ENCODE measurements around the gene NEU2.
A peak's percentile ranks its signal among the peaks of the same experiment; 100 is the strongest.

NEU2 gene

DNA sequence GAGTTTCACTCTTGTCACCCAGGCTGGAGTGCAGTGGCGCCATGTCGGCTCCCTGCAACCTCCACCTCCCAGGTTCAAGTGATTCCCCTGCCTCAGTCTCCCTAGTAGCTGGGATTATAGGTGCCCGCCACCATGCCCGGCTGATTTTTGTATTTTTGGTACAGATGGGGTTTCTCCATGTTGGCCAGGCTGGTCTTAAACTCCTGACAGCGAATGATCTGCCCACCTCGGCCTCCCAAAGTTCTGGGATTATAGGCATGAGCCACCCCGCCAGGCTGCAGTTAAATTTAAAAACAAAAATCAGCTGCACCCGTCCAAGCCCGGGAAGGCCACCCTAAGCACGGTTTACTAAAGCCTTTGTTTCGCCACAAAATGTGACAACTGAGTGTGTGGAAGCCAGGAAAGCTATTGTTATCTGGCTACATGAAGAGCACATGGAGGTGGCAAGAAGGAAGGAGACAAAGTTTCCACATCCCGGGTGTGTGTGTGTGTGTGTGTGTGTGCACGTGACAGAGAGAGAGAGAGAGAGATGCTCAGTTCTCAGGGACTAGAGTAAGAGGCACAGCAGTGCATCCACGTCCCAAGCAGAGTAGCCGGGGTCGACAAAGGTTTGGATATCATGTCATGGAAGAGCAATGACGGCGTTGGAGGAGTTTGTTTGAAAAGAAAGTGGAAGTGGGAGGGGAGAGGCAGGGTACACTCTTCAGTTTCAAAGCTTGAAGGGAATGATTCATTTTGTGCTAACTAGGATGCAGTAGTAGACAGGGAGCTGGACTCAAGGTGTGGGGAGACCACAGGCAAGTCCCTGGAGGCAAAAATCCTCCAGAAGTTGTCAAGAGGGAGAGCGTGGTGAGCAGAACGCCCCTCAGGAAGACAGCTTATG is 47.7 kb downstream of the NEU2 start:
- peak in 1 of 2 experiments; percentile 53 for DNase-seq

DNA sequence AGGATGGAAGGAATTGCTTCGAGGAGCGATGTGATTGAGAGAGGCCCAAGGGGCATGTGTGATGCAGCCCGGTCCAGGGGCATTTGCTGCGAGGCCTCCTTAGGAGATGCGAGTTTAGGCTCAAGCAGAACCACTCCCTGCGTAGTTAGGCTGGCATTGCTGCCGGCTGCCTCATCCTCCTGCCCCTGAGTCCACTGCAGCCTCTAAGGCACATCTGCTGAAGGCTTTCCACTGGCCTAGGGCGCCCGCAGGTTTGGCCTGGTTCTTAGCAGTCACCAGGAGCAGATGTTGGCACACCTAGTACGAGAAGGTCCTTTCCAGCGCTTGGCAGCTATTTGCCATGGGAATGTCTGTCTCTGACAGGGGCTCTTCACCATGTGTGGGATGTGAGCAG is 48.4 kb downstream of the NEU2 start:
- peak in 1 of 2 experiments; percentile 54 for DNase-seq

DNA sequence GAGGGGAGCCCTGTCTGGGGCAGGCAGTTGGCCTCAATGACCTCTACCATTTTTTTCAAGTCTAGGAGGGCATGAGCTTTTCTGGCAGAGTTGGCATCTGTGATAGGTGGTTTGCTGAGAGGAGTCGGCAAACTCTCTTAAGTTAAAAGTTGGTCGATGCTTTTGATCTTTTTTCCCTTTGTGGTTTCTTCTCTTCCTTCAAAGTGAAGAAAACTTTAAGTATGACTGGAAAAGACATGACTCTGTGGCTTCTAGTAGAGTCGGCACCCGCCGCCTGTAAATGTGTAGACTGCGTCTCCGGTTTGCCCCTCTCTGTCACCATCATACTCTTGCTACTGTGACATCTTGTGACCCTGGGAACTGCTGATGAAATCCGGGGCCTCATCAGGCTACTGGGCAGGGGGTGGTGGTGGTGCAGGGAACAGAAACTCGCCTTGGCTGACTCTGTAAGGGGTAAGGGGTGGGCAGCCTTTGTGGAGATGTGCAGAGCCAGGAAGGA is 48.8 kb downstream of the NEU2 start:
- DNase-seq = peak; percentile 75 to 77

DNA sequence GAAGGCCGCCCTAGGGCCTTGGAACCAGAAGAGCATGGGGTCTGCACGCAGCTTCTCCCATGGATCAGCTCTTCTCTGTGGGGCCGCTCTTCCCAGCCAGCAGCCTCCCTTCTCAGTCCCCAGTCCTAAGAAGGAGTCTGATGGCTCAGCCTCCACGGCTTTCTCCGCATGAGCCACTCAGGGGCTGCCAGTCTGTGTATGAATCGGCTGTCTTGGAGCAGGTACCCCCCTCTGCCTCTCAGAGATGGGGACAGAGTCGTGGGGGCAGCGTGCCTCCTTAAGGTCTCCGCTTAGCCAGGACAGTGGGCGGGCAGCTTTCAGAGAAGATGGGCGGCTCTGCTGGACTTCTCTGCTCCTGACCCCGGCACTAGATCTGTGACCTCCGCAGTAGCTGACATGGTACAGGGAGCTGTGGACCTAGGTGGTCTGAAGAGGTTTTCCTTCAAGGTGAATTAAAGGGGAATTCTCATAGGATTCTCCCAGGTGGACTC is 49.3 kb downstream of the NEU2 start:
- peak in 1 of 2 experiments; percentile 41 for DNase-seq

DNA sequence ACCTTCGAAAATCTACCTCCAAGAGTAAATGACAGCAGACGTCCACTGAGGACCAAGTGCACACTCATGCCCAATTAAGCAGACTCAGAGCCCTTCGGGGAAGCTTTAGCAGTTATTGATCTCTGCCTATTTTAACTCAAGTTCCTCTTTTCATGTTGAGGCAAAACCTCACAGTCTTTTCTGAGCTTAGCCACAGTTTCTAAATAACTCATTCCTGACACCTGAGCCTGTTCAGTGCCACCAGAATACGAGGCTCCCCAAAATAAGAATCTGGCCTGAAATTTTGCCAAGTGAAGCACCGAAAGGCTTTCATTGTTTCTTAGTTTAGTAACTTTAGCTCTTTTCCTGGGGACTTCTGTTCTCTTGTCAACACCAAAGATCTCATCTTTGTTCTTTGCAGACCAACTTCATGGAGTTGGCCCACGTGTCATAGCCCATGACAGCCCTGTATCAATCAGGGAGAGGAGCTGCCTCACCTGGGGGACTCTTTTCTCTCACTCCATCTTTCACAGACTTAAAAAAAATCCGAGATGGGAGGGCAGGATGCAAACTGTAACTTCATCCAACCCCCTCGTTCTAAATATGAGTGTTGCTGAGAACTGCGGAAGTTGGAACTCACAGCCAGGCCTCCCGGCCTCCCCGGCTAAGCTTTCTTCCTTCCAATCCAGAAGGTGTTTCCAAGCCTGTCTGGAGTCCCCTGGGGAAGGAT is 49.9 kb downstream of the NEU2 start:
- peak in 1 of 2 experiments; percentile 43 for DNase-seq

DNA sequence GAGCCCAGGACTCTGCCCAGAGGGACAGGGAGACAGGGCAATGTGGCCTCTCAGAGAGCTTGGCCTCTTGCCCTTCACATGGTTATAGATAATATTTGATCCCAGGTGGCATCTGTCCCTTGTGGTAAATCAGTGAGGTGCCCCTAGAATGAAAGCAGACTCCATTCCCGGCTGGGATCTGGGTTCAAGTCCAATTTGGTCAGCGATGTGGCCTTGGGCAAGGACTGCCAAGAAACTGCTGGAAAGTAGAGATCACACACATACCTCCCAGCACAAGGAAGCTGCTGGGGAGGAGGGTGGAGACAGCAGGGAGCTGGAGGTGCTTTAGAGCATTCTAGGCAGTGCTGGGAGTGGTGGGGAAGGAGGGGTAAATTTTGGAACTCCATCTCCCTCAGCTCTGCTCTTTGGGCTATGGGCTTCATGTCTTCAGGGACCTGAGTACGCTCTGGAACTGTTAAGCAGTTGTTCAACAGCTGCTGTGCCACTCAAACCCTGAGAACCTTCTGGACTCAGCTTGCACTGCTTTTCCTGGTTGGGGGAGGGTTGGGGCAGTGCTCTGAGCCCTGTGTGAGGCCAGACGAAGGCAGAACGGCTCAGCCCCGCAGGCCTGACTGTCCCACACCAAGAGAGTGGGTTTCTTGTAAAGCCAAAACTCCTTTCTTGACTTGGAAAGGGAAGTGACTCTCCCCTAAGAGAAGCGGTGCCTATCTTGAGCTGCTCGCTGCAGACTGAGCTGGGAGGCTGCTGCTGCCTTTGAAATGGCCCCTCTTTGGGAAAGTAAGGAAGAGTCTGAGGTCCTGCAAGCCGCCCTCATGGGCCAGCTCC is 50.7 kb downstream of the NEU2 start:
- peak in 1 of 2 experiments; percentile 21 for DNase-seq

DNA sequence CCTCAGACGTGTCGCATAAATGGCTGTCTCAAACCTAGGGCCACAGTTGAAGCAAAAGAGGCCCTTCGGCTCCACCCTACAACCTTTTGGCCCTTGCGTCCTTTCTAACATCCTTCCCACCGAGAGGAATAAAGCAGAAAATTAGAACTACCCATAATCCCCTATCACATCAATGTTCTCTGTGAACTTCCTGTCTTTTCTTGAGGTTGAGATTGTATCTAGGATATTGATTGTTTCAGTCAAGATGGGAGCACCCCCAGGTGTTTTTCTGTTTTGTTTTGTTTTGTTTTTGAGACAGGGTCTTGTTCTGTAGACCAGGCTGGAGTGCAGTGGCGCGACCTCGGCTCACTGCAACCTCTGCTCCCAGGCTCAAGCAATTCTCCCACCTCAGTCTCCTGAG is 51.3 kb downstream of the NEU2 start:
- no peak for DNase-seq

DNA sequence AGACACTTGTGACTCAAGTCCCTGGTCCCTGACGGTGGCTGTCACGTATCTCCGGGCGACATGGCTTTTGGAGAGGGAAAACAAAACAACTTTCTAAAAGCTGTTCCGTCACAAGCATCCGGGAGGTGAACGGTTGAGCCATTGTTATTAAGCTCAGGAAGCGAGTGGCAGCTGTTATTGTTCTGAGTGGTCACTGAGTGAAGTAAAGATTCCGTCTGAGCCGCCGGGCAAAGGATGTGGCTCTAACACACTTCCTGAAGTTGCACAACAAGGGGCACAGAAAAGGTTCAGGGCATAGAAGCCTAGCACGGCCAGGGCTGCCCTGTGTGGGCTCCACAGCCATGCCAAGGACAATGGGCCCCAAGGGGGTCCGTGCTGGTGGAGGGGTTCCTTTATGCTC is 52.0 kb downstream of the NEU2 start:
- DNase-seq = peak in 1 of 2 experiments; percentile 53

Data from activated T-cell treated with anti-CD3 and anti-CD28 coated beads, Interleukin-2, amount 50 U/mL, for 48 hours (primary cell).